IPS DF 4.7 (cell line): ENCODE data around the gene KRTAP3-2.

ENCODE experiments used
- DNase-seq: peaks from one replicate; pipeline ENCODE4 v3.0.0-alpha.2; 2013; ENCODE audit warnings: low spot score; ENCODE audit errors: extremely low read depth

The KRTAP3-2 gene

GRCh38 chr17:41010441-41010840, 10.7 kb upstream of the KRTAP3-2 start:
- no peak for DNase-seq

DNA sequence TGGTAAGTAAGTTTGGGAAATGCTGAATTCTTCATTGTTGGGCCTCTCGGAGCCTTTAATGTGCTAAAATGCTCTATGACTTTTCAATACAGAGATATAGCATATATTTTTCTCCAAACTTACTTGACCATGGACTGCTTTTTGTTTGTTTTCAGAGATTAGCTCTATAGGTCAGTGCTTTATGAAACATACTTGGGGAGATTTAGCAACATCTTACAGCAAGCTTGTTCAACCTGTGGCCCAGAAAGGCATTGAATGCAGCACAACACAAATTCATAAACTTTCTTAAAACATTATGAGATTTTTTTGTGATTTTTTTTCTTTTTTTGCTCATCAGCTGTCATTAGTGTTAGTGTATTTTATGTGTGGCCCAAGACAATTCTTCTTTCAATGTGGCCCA, 10.2 kb upstream of the KRTAP3-2 start:
- DNase-seq = no peak

DNA sequence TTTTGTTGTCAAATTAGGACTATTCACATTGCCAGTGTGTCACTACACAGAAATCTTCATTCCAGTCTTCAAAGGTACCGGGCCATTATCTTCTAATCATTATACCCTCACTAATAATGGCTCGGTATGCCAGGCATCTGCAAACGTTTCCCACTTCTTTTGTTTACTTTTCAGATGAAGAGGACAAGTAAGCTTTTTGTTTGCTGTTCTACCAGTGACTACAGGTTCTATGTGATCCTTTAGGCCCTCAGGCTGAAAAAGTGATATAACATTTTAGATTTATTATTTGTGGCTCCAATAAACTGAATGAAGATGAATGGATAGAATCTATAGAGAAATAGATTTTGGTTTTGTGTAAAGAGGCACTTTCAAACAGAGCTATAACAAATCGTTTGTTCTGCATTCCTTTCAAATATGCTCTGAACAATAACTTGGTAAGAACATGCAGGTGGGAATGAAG, 9.6 kb upstream of the KRTAP3-2 start:
- no peak for DNase-seq

DNA sequence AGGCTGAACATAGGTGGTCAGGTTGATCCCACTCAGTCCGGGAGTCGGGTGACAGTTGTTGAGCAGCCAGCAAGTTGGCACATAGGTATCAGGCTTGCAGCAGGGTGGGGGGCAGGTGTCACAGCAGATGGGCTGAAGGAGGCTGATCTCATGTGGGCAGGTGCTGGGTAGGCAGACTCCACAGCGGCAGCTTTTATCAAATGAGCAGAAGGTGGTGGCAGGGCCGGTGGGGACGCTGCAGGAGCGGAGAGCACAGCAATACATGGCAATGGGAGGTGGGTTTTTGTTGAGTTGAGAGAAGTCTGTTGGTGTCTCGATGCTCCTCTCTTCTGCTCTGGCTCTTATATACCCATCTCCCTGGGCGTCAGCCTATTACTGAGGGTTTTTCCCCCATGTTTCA, 9.1 kb upstream of the KRTAP3-2 start, which contains the start of gene KRTAP3-1:
Gene KRTAP3-1 (minus strand): TSS at position 318 of the 400 bp plus-strand sequence. CDS start 54 bp downstream, at position 264.
- DNase-seq = no peak

DNA sequence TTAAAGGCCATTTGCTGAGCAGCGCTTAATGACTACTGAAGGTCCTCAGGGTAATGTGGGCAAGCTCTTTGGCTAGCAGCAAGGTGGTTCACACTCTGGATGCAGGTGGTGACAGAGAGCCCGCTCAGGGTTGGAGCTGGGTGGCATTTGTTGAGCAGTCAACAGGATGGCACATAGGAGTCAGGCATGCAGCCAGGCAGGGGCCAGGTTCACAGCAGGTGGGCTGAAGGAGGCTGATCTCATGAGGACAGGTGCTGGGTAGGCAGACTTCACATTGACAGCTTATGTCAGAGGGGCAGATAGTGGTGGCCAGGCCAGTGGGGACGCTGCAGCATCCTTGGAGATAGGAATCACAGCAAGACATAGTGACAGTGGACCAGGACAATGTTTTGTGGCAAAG, 4.7 kb upstream of the KRTAP3-2 start:
- DNase-seq = no peak

DNA sequence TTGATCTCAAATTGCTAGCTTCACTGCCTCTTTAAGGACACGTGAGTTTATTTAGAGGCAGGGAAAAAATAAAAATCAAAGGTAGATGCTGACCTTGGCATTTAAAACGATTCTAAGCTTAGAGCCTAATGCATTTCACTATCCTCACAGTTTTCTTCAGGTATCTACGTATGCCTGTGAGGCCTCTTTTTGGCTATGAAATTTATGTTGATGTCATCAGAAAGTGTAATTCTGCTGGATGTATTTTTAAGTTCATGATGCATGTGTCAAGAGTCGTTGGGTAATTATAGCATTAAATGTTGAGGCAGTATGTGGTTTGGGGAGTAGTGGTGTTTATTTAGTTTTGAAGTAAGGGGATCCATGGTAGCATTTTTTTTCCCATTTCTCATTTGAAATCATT, 4.2 kb upstream of the KRTAP3-2 start:
- DNase-seq = no peak

DNA sequence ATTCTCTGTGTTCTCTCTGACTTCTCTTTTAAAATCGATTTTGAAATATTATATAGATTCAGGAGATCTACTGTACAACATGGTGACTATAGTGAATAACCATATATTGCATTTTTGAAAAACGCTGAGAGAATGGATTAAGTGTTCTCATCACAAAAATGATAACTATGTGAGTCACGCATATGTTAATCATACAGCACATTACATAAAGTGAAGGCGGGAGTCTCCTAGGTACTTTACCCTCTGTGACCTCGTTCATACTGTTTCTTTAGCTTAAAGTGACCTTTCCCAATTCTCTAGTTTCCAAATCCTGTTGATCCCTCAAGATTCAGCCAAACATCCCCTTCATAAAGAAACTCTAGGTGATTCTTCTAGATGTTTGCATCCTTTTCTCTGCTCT, 3.1 kb upstream of the KRTAP3-2 start:
- no peak for DNase-seq

DNA sequence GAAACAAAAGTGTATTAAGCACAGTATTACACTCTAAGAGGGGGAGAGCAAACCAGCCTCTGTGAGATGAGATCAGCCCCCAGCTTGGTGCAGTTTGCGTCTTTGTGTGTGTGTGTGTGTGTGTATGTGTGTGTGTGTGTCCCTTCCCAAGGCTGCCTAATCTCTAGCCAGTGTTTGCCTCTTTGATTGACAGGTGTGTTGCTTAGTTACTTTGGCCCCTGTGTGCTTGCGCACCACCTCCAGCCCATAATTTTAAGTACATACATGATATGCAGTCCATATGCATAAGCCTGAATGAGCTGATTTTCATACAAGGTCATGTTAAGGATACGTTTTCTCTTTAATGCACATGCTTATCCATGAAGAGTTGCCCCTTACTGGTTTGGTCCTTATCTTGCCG, 2.1 kb upstream of the KRTAP3-2 start:
- no peak for DNase-seq

GRCh38 chr17:40997361-40997760, 2.3 kb downstream of the KRTAP3-2 start:
- no peak for DNase-seq

- DNase-seq = no peak
These were observed 2.9 kb downstream of the KRTAP3-2 start for GRCh38 chr17:40996829-40997228.

GRCh38 chr17:40995116-40995515, 4.6 kb downstream of the KRTAP3-2 start:
- DNase-seq = no peak

GRCh38 chr17:40993839-40994238, 5.9 kb downstream of the KRTAP3-2 start, which contains the start of gene KRTAP3-3:
Gene KRTAP3-3 (minus strand): TSS chr17:40994164. CDS start chr17:40994097, 67 bp downstream.
- no peak for DNase-seq

- DNase-seq = no peak
These were observed 6.6 kb downstream of the KRTAP3-2 start for GRCh38 chr17:40993084-40993483.

- no peak for DNase-seq
These were observed 7.0 kb downstream of the KRTAP3-2 start for GRCh38 chr17:40992666-40993065.

DNA sequence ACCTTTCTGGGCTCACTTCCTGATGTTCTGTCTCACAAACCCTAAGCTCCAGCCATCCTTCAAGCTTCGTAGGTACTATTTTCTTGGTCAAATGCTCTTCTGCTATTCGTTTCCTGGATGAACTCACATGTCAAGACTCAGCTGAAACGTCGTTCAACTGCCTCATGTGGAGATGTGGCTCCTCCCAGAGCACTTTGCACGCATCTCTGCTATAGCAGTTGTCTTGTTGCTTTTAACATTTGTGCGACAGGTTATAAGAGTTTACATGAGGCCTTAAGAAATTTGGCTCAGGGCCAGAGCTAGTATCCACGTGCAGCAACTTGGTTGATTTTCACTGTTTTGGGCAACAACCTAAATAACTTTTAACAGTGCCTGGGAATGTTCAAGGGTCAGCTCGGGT, 12.8 kb downstream of the KRTAP3-2 start:
- DNase-seq = no peak

DNA sequence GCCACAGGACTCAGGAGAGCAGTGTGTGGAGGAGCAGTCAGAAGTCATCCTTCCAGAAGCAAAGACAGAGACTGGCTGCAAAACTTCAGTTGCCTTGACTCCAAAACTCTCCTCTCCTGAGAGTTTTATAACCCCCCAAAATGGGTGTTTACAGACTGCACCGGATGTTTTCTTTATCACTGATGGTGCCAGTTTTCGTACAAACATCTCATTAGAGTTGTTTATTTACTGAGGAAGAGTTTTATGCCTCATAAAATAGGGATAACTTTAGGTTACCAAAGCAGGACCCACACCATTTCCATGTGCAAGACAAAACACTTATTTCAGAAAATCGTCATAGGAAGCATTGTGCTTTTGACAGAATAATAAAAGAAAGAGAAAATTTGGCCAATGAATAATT, 15.5 kb downstream of the KRTAP3-2 start, which contains the start of gene KRT40:
Gene KRT40 (minus strand): TSS at position 101 of the 400 bp plus-strand sequence. CDS start 53 bp downstream, at position 48.
- DNase-seq = no peak

- DNase-seq = no peak
These were observed 18.6 kb downstream of the KRTAP3-2 start for GRCh38 chr17:40981115-40981514.

DNA sequence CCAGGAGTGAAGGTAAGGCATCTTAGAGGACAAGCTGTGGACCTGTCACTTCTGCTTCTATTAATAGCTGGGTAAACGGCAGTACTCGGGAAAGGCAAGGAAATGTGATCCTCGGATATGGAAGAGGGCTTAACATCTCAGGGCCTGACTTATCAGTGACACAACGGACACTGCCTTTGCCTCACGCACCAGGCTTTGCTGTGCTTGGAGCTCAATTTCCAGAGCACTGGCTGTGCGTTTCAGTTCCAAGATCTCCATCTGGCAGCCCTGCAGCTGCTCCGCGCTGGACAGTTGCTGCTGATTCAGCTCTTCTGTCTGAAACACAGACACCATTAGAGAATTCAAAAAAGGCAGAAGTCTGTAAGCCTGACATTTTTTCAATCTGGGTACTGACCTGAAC, 19.1 kb downstream of the KRTAP3-2 start:
- DNase-seq = no peak

DNA sequence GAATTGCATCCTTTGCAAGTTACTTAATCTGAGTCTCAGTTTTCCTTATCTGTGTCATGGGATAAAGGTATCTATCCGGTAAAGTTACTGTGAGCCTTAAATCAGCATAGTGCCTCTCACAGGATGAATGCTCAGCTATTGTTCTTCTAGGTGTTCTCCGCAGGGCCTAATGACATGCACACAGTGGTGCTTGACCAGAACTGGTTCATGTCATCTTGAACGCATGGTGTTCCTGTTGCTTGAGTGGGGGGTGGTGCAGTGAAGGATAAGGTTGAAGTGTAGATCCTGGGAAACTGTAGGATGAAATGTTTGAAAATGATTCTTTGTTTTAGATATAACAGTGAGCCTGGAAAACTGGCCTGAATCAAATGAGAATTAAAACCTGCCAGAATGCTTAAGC, 19.6 kb downstream of the KRTAP3-2 start:
- DNase-seq = no peak

DNA sequence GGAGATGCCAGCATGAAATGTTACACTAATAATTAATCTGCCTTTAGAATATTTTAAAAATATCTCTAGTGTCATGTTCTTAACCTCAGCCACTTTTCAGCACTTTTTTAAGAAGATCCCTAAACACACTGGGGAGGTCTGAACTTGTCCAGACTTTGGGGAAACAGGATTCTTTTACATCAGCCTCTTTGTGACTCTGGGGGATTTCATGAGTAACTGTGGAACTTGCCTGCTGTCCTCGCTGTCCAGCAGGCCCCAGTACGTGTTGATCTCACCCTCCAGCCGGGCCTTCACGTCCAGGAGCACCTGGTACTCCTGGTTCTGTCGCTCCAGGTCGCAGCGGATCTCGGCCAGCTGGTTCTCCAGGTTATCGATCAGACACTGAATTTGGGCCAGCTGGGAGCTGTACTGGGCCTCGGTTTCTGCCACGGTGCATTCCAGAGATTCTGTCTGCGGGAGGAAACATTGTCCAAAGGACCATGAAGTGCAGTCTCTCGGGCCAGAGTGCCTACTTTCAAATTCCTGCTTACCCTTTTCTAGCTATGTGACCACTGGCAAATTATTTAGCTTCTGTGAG, 21.0 kb downstream of the KRTAP3-2 start:
- DNase-seq = no peak

DNA sequence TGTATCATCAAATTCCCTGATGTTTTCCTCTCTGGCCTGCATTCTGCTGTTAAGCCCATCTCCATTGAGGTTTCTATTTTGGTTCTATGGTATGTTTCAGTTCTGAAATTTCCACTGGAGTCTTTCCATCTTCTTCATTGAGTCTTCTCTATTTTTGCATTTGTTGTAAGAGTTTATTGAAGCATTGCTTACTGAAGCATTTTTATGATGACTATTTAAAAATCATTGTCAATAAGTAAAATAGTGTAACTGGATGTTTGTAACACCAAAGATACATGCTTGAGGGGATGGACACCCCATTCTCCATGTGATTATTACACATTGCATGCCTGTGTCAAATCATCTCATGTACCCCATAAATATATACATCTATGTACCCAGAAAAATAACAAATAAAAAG, 24.2 kb downstream of the KRTAP3-2 start:
- no peak for DNase-seq

- no peak for DNase-seq
These were observed 25.3 kb downstream of the KRTAP3-2 start for GRCh38 chr17:40974366-40974765.

DNA sequence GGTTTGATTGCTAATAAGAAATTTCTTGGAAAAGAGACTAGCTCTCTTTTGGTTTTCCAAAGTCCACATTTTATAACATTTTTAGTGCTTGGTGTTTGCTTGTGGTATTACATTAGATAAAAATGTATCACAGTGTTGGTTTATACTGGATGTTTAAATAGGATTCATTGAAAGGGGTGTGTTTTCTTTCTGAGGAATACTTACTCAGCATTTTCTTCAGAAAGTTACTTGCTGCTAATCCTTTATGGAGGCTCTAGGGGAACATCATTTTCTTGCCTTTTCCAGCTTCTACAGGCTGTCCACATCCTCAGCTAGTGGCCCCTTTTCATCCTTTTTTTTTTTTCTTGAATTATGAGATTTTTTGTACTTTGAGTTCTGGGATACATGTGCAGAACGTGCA, 32.1 kb downstream of the KRTAP3-2 start:
- no peak for DNase-seq

- DNase-seq = no peak
These were observed 32.9 kb downstream of the KRTAP3-2 start, which contains the start of gene KRT39 for GRCh38 chr17:40966848-40967247. Gene KRT39 (minus strand): TSS chr17:40966948. CDS start chr17:40966856, 92 bp downstream.
